ENCODE data around the gene DDIAS.

- TF ChIP-seq, protein P1, sequence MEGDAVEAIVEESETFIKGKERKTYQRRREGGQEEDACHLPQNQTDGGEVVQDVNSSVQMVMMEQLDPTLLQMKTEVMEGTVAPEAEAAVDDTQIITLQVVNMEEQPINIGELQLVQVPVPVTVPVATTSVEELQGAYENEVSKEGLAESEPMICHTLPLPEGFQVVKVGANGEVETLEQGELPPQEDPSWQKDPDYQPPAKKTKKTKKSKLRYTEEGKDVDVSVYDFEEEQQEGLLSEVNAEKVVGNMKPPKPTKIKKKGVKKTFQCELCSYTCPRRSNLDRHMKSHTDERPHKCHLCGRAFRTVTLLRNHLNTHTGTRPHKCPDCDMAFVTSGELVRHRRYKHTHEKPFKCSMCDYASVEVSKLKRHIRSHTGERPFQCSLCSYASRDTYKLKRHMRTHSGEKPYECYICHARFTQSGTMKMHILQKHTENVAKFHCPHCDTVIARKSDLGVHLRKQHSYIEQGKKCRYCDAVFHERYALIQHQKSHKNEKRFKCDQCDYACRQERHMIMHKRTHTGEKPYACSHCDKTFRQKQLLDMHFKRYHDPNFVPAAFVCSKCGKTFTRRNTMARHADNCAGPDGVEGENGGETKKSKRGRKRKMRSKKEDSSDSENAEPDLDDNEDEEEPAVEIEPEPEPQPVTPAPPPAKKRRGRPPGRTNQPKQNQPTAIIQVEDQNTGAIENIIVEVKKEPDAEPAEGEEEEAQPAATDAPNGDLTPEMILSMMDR (IDR thresholded peaks at IDR 0.05 in 8 of 11, conservative IDR thresholded peaks at IDR 0.05 in 3 of 11): no peak
- TF ChIP-seq POLR2A (IDR thresholded peaks at IDR 0.05) (no peak), POLR2AphosphoS5 (IDR thresholded peaks at IDR 0.05) (no peak)
Measured at GRCh38 chr11:82981852-82982251, 80.3 kb downstream of the DDIAS start.
